Activated CD4-positive, alpha-beta memory T cell treated with anti-CD3 and anti-CD28 coated beads for 36 hours (primary cell): ENCODE results near the gene EFNA5. TPM values are rescaled to one million over a fixed set of nuclear protein-coding genes. Genes with fewer than 3 reads are reported as not detected.

Experiments
- CTCF ChIA-PET: fragments of 350-600 bp; sonication (Branson Sonifier 250); formaldehyde crosslinking; loops from one replicate; lab custom pipeline; 2021; ENCODE audit warnings: antibody characterized with exemption, inconsistent platforms; lab: Charles Lee
- POLR2A ChIA-PET: fragments of 350-600 bp; sonication (Branson Sonifier 250); formaldehyde crosslinking; loops from one replicate; lab custom pipeline; 2021; ENCODE audit warnings: antibody characterized with exemption; lab: Charles Lee
- DNase-seq: peaks from one replicate; pipeline ENCODE4 v3.0.0-alpha.2; 2020
- H3K27ac Mint-ChIP-seq: one replicate; pipeline ENCODE4 v1.8.0; 2021; ENCODE audit warnings: mixed read lengths
- H3K27me3 Mint-ChIP-seq: one replicate; pipeline ENCODE4 v1.8.0; 2021; ENCODE audit warnings: mixed read lengths
- H3K36me3 Mint-ChIP-seq: one replicate; pipeline ENCODE4 v1.8.0; 2021; ENCODE audit warnings: mixed read lengths
- H3K4me1 Mint-ChIP-seq: one replicate; pipeline ENCODE4 v1.8.0; 2021; ENCODE audit warnings: low read depth, mixed read lengths
- H3K4me3 Mint-ChIP-seq: one replicate; pipeline ENCODE4 v1.8.0; 2021; ENCODE audit warnings: mild to moderate bottlenecking, mixed read lengths
- H3K9me3 Mint-ChIP-seq: one replicate; pipeline ENCODE4 v1.8.0; 2021; ENCODE audit warnings: mixed read lengths
- intact Hi-C: fragments of 100-400 bp; cut with micrococcal nuclease; formaldehyde crosslinking; loops from one replicate; pipeline ENCODE4 v1.15.1; 2023
- total RNA-seq, 2 experiments: library from RNA; stranded (reverse); gene quantifications; one replicate each; pipeline ENCODE4 v1.2.3, GENCODE V29; 2021

The EFNA5 gene
- total RNA-seq, 2 experiments from 2014 or later: not detected

GRCh38 chr5:107514305-107514704 lies 156.4 kb downstream of the EFNA5 start:
- intact Hi-C loops: no loop called here
- ChIA-PET POLR2A (no interaction called here), CTCF (no interaction called here)
- Mint-ChIP-seq H3K27ac (no peak overlapping the region), H3K4me3 (no peak overlapping the region), H3K36me3 (no peaks in the 10 kb centered on the region), H3K9me3 (no peaks in the 10 kb centered on the region), H3K27me3 (peaks cover 2% of the 10 kb centered on the region), H3K4me1 (no peaks in the 10 kb centered on the region)
- DNase-seq: no peak

- no peaks in the 10 kb centered on the region for H3K36me3 Mint-ChIP-seq
- H3K9me3 Mint-ChIP-seq: no peaks in the 10 kb centered on the region
- no peak overlapping the region for H3K4me3 Mint-ChIP-seq
- no peaks in the 10 kb centered on the region for H3K4me1 Mint-ChIP-seq
- POLR2A ChIA-PET: no interaction called here
- no peak for DNase-seq
- no peak overlapping the region for H3K27ac Mint-ChIP-seq
- CTCF ChIA-PET: interaction anchor here (0.7 kb wide), 1 partner anchor 20 kb away, joined by 3 read pairs; no protein-coding TSS in a partner anchor
- intact Hi-C loops: no loop called here
- H3K27me3 Mint-ChIP-seq: peaks cover 2% of the 10 kb centered on the region
Measured at GRCh38 chr5:107513337-107514085, 157.2 kb downstream of the EFNA5 start.

GRCh38 chr5:107512029-107512428 lies 158.7 kb downstream of the EFNA5 start:
- no peak overlapping the region for H3K27ac Mint-ChIP-seq
- no peaks in the 10 kb centered on the region for H3K4me1 Mint-ChIP-seq
- ChIA-PET POLR2A (no interaction called here), CTCF (no interaction called here)
- H3K36me3 Mint-ChIP-seq: no peaks in the 10 kb centered on the region
- H3K27me3 Mint-ChIP-seq: peaks cover 2% of the 10 kb centered on the region
- no peaks in the 10 kb centered on the region for H3K9me3 Mint-ChIP-seq
- intact Hi-C loops: no loop called here
- no peak for DNase-seq
- H3K4me3 Mint-ChIP-seq: no peak overlapping the region

GRCh38 chr5:107510125-107510524 lies 160.6 kb downstream of the EFNA5 start:
- Mint-ChIP-seq H3K36me3 (no peaks in the 10 kb centered on the region), H3K27me3 (peaks cover 4% of the 10 kb centered on the region), H3K27ac (no peak overlapping the region), H3K4me3 (no peak overlapping the region), H3K4me1 (no peaks in the 10 kb centered on the region), H3K9me3 (no peaks in the 10 kb centered on the region)
- ChIA-PET POLR2A (no interaction called here), CTCF (no interaction called here)
- intact Hi-C loops: no loop called here
- no peak for DNase-seq

- H3K4me1 Mint-ChIP-seq: no peaks in the 10 kb centered on the region
- H3K27me3 Mint-ChIP-seq: peaks cover 7% of the 10 kb centered on the region
- H3K4me3 Mint-ChIP-seq: no peak overlapping the region
- CTCF ChIA-PET: interaction anchor here (1.1 kb wide), 1 partner anchor 64 kb away, joined by 4 read pairs; no protein-coding TSS in a partner anchor
- intact Hi-C loops: no loop called here
- no peaks in the 10 kb centered on the region for H3K9me3 Mint-ChIP-seq
- POLR2A ChIA-PET: no interaction called here
- no peak overlapping the region for H3K27ac Mint-ChIP-seq
- DNase-seq: no peak
- H3K36me3 Mint-ChIP-seq: no peaks in the 10 kb centered on the region
Measured at GRCh38 chr5:107508097-107508496, 162.6 kb downstream of the EFNA5 start.

GRCh38 chr5:107505763-107506534 lies 164.8 kb downstream of the EFNA5 start:
- H3K27ac Mint-ChIP-seq: no peak overlapping the region
- ChIA-PET POLR2A (no interaction called here), CTCF (no interaction called here)

GRCh38 chr5:107504424-107504823 lies 166.3 kb downstream of the EFNA5 start:
- Mint-ChIP-seq H3K27ac (no peak overlapping the region), H3K4me1 (peaks cover 8% of the 10 kb centered on the region), H3K9me3 (no peaks in the 10 kb centered on the region), H3K4me3 (no peak overlapping the region), H3K36me3 (no peaks in the 10 kb centered on the region), H3K27me3 (peaks cover 18% of the 10 kb centered on the region)
- ChIA-PET POLR2A (no interaction called here), CTCF (interaction anchor here (0.8 kb wide), 1 partner anchor 68 kb away, joined by 3 read pairs; no protein-coding TSS in a partner anchor)
- intact Hi-C loops: no loop called here
- DNase-seq: no peak

More at GRCh38 chr5:107505763-107506534, 164.8 kb downstream of the EFNA5 start:
- H3K4me3 Mint-ChIP-seq: no peak overlapping the region
- H3K27me3 Mint-ChIP-seq: peaks cover 18% of the 10 kb centered on the region
- H3K9me3 Mint-ChIP-seq: no peaks in the 10 kb centered on the region
- no peak for DNase-seq
- peaks cover 8% of the 10 kb centered on the region for H3K4me1 Mint-ChIP-seq
- intact Hi-C loops: no loop called here
- no peaks in the 10 kb centered on the region for H3K36me3 Mint-ChIP-seq

- ChIA-PET CTCF (interaction anchor here (0.6 to 1.9 kb wide), 2 partner anchors 20 to 69 kb away, joined by 5 to 6 read pairs; no protein-coding TSS in a partner anchor), POLR2A (no interaction called here)
- no peak overlapping the region for H3K27ac Mint-ChIP-seq
- no peaks in the 10 kb centered on the region for H3K36me3 Mint-ChIP-seq
- H3K4me3 Mint-ChIP-seq: no peak overlapping the region
- intact Hi-C loops: no loop called here
- DNase-seq: no peak
- H3K27me3 Mint-ChIP-seq: peaks cover 18% of the 10 kb centered on the region
- no peaks in the 10 kb centered on the region for H3K9me3 Mint-ChIP-seq
- H3K4me1 Mint-ChIP-seq: peaks cover 8% of the 10 kb centered on the region
Measured at GRCh38 chr5:107502676-107503060, 168.1 kb downstream of the EFNA5 start.

- Mint-ChIP-seq H3K4me1 (peaks cover 8% of the 10 kb centered on the region), H3K36me3 (no peaks in the 10 kb centered on the region), H3K4me3 (no peak overlapping the region), H3K9me3 (no peaks in the 10 kb centered on the region), H3K27me3 (peaks cover 18% of the 10 kb centered on the region), H3K27ac (no peak overlapping the region)
- CTCF ChIA-PET: interaction anchor here (1.9 kb wide), 1 partner anchor 70 kb away, joined by 6 read pairs; no protein-coding TSS in a partner anchor
- intact Hi-C loops: no loop called here
- no peak for DNase-seq
- POLR2A ChIA-PET: no interaction called here
Measured at GRCh38 chr5:107501965-107502675, 168.6 kb downstream of the EFNA5 start.

GRCh38 chr5:107500840-107501239 lies 169.9 kb downstream of the EFNA5 start:
- CTCF ChIA-PET: interaction anchor here (1.9 kb wide), 1 partner anchor 71 kb away, joined by 6 read pairs; no protein-coding TSS in a partner anchor
- H3K4me1 Mint-ChIP-seq: peaks cover 8% of the 10 kb centered on the region
- H3K36me3 Mint-ChIP-seq: no peaks in the 10 kb centered on the region
- no peak overlapping the region for H3K4me3 Mint-ChIP-seq
- H3K27ac Mint-ChIP-seq: no peak overlapping the region
- no peaks in the 10 kb centered on the region for H3K9me3 Mint-ChIP-seq
- intact Hi-C loops: no loop called here
- no peak for DNase-seq
- peaks cover 17% of the 10 kb centered on the region for H3K27me3 Mint-ChIP-seq
- POLR2A ChIA-PET: no interaction called here

- CTCF ChIA-PET: no interaction called here
- Mint-ChIP-seq H3K36me3 (no peaks in the 10 kb centered on the region), H3K27me3 (peaks cover 17% of the 10 kb centered on the region), H3K4me3 (no peak overlapping the region), H3K4me1 (peaks cover 8% of the 10 kb centered on the region), H3K27ac (no peak overlapping the region), H3K9me3 (no peaks in the 10 kb centered on the region)
- POLR2A ChIA-PET: no interaction called here
- no peak for DNase-seq
- intact Hi-C loops: no loop called here
Measured at GRCh38 chr5:107500347-107500746, 170.4 kb downstream of the EFNA5 start.

- no peak for DNase-seq
- CTCF ChIA-PET: no interaction called here
- Mint-ChIP-seq H3K4me1 (peaks cover 8% of the 10 kb centered on the region), H3K9me3 (no peaks in the 10 kb centered on the region), H3K27me3 (peaks cover 17% of the 10 kb centered on the region), H3K4me3 (no peak overlapping the region), H3K36me3 (no peaks in the 10 kb centered on the region), H3K27ac (no peak overlapping the region)
- POLR2A ChIA-PET: no interaction called here
- intact Hi-C loops: no loop called here
Measured at GRCh38 chr5:107499776-107500175, 171.0 kb downstream of the EFNA5 start.
